Measurements from ENCODE around the gene DCK. TPM values are rescaled to one million over a fixed set of nuclear protein-coding genes. Genes with fewer than 3 reads are reported as not detected.

The DCK gene
- total and polyA plus RNA-seq, 9 donors: 5.5 to 12.8 (median 10.0) TPM

GRCh38 chr4:70969076-70969475 lies 24.4 kb upstream of the DCK start:
- no peak for DNase-seq
- intact Hi-C loops (cut with DNase I): no loop called here
- no peaks in the 10 kb centered on the region for H3K36me3 ChIP-seq
- WGBS, 3 donors: 77 to 82% (median 81%) methylated on average over 7 of the region's 7 CpGs
- H3K4me1 ChIP-seq (ENCODE audit: insufficient read depth): no peaks in the 10 kb centered on the region
- H3K4me3 ChIP-seq: no peak overlapping the region
- TF ChIP-seq CTCF (IDR thresholded peaks at IDR 0.05): no peak
- no peak for TF ChIP-seq POLR2A (IDR thresholded peaks at IDR 0.05)
- TF ChIP-seq EP300 (IDR thresholded peaks at IDR 0.05): no peak
- H3K27ac ChIP-seq: no peak overlapping the region
- no peaks in the 10 kb centered on the region for H3K27me3 ChIP-seq
- no peaks in the 10 kb centered on the region for H3K9me3 ChIP-seq

GRCh38 chr4:70976252-70976651 lies 17.2 kb upstream of the DCK start:
- no peak overlapping the region for H3K27ac ChIP-seq
- no peaks in the 10 kb centered on the region for H3K9me3 ChIP-seq
- H3K4me1 ChIP-seq (ENCODE audit: insufficient read depth): no peaks in the 10 kb centered on the region
- TF ChIP-seq POLR2A (IDR thresholded peaks at IDR 0.05): no peak
- intact Hi-C loops (cut with DNase I): no loop called here
- no peaks in the 10 kb centered on the region for H3K27me3 ChIP-seq
- no peak for DNase-seq
- H3K4me3 ChIP-seq: no peak overlapping the region
- no peaks in the 10 kb centered on the region for H3K36me3 ChIP-seq
- WGBS, 3 donors: 71 to 84% (median 80%) methylated on average over 3 of the region's 3 CpGs

- no peaks in the 10 kb centered on the region for H3K9me3 ChIP-seq
- no peaks in the 10 kb centered on the region for H3K36me3 ChIP-seq
- intact Hi-C loops (cut with DNase I): no loop called here
- H3K27ac ChIP-seq: no peak overlapping the region
- DNase-seq: no peak
- 89 to 96% (median 90%) methylated on average over 1 of the region's 1 CpG for WGBS, 3 donors
- H3K4me1 ChIP-seq (ENCODE audit: insufficient read depth): no peaks in the 10 kb centered on the region
- H3K4me3 ChIP-seq: no peak overlapping the region
- TF ChIP-seq EP300 (IDR thresholded peaks at IDR 0.05) (no peak), POLR2A (IDR thresholded peaks at IDR 0.05) (no peak), CTCF (IDR thresholded peaks at IDR 0.05) (no peak)
- no peaks in the 10 kb centered on the region for H3K27me3 ChIP-seq
Observed at GRCh38 chr4:70979445-70980008, 13.9 kb upstream of the DCK start.

- no peaks in the 10 kb centered on the region for H3K27me3 ChIP-seq
- H3K4me3 ChIP-seq: no peak overlapping the region
- no peaks in the 10 kb centered on the region for H3K36me3 ChIP-seq
- TF ChIP-seq POLR2A (IDR thresholded peaks at IDR 0.05): no peak
- no peak for TF ChIP-seq EP300 (IDR thresholded peaks at IDR 0.05)
- TF ChIP-seq CTCF (IDR thresholded peaks at IDR 0.05): no peak
- H3K4me1 ChIP-seq (ENCODE audit: insufficient read depth): no peaks in the 10 kb centered on the region
- no peaks in the 10 kb centered on the region for H3K9me3 ChIP-seq
- no peak for DNase-seq
- no peak overlapping the region for H3K27ac ChIP-seq
- intact Hi-C loops (cut with DNase I): no loop called here
Observed at GRCh38 chr4:70980196-70980595, 13.3 kb upstream of the DCK start.

GRCh38 chr4:70984106-70984505 lies 9.3 kb upstream of the DCK start:
- H3K36me3 ChIP-seq: no peaks in the 10 kb centered on the region
- H3K4me3 ChIP-seq: no peak overlapping the region
- DNase-seq: no peak
- H3K27me3 ChIP-seq: no peaks in the 10 kb centered on the region
- H3K4me1 ChIP-seq (ENCODE audit: insufficient read depth): no peaks in the 10 kb centered on the region
- no peaks in the 10 kb centered on the region for H3K9me3 ChIP-seq
- no peak overlapping the region for H3K27ac ChIP-seq
- TF ChIP-seq CTCF (IDR thresholded peaks at IDR 0.05) (no peak), EP300 (IDR thresholded peaks at IDR 0.05) (no peak), POLR2A (IDR thresholded peaks at IDR 0.05) (no peak)
- intact Hi-C loops (cut with DNase I): no loop called here
